Activated CD4-positive, alpha-beta T cell treated with anti-CD3 and anti-CD28 coated beads for 4 hours (primary cell): Measurements from ENCODE around the gene TLL2.

Experiments
- DNase-seq, 2 donors: peaks; one replicate each; pipeline ENCODE4 v3.0.0-alpha.2; 2020

The TLL2 gene

DNA sequence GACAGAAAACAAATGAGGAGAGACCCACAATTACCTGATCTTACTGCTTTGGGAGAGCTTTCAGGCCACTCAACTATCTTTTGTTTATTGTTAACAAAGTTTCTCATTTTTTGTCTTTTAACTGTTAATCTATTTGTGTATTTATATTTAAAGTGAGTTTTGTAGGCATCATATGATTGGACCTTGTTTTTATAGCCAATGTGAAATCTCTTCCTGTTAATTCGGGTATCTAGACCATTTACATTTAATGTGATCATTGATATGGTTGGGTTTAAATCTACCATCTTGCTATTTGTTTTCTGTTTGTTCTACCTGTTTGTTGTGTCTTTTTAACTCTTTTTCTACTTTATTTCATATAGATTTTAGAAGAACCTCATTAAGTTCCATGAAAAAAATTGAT lies 167.4 kb downstream of the TLL2 start:
- DNase-seq, result no peak

DNA sequence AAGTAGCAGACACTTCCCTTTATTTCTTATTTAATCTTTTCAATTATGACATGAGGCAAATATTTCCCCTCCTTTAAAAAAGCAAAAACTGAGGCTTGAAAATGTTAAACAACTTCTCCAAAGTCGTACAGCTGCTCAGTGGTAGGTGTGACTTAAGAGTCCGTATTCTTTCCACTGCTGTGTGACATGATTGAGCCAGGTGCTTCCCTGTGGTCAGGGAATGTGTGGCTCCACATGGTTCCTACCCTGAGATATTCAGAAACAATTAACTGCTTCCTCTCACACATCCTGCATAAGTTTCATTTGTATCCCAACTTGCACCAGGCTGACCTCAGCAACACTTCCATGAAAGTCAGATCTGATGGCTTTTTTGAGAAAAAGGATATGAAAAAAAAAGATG lies 168.5 kb downstream of the TLL2 start:
- no peak for DNase-seq

DNA sequence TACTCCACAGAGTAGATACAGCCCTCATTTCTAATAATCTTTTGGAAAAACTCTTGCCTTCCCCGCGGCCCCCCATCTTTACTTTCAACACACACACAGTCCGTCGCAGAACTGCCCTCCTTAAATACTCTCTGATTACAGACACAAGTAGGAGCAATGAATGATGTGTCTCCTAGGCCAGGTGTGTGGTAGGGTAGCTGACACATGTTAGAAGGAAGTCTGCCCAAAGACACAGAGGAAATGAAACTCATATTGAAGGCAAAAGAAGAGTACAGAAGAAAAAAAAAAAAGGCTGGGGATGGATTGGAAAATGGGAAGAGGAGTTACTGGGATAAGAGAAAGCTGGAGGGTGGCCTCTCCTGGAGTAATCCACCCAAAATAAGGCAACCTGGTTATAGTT lies 169.5 kb downstream of the TLL2 start:
- no peak for DNase-seq

DNA sequence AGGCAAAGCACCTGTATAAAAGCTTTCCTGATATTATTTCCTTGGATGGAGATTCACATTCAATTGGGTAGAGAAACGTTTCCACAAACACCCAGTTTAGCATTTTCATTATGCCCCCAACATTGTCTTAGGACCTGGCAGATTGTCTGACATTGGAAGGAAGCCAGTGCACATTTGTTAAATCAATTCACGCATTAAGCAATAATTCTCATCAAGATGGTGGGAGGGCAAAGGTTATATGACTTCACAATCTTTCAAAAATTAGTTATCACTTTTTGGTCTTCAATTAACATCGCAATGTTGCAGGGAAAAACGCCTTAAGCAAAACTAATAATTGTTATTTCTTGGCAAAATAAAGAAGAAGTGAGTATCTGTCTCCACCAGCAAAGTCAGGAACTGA lies 171.3 kb downstream of the TLL2 start:
- DNase-seq, result no peak

DNA sequence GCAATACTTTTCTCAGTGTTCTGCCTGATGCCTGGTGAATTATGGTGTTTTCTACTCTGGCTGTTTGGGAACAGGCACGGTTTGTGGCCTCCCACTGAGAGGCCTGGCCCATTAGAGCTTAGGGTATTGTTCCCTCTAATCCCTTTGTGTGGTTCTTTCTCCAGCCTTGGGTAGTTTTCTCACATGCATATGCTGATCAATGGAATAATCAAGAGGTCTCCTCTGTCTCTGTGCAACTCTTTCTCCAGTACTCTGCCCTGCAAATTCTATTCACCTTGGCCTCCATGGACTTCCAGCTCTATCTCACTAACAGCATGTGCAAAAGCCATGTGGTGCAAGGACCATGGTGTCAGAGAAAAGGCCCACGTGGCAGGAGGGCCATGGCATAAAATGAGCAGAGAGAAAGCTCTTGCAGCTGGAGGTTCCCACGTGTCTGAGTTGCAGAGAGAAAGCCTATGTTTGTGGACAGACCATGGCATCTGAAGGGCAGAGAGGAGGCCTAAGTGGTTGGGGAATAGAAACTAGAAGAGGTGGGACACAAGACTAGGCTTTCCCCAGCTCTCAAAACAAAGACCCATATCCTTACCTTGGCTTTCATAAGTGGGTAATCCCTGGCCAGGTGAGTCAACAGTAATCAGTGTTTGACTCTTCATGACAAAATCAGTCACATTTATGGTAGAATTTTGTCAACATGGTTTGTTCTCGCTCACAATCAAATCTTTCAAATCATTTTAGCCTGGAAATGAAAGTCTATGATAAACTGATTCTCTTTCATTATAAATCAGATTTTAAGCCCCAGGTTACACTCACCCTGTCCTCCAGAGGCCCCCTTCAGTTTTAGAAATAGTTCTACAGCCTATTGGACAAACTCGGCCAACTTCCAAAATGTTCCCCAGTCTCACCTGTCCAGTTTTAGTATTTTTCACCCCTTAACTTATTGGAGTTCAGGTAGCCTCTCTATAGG lies 172.2 kb downstream of the TLL2 start:
- DNase-seq, result no peak

DNA sequence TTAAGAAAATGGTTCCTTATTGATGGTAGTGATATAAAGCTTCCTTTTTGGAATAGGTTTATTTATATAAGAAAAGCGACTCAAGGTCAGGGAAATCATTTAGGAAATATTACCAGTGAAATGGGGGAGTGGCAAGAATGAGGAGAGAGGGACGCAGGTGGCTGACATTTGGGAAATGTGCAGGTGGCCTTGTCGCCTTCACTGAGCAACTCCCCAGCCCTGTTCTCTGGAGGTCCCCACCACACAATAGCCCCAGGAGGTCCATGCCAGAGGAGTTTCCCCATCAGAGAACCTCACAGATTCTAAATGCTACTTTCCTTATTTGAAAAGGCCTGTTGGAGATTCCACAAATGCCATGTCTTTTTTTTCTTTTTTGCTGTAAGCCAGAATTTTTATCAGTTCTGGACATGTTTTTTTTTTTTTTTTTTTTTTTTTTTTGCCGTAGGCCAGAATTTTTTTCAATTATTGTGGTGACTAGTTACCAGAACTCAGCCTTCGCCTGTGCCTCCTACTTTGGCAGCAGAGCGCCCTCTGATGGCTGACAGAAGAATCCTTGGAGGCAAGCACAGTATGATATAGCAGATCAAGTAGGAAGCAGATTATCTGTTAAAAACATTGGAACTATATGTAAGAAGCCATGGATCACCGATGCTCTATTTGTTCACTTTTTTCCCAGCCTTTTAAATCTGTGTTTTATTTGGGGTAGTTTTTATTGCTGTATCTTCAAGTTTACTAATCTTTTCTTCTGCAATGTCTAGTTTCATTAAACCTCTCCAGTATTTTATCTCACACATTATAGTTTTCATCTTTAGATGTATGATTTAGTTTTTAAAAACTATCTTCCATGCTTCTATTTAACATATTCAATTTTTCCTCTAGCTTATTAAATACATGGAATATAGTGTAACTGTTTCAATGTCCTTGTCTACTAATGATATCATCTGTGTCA lies 173.5 kb downstream of the TLL2 start:
- DNase-seq, result peak; percentile 36

DNA sequence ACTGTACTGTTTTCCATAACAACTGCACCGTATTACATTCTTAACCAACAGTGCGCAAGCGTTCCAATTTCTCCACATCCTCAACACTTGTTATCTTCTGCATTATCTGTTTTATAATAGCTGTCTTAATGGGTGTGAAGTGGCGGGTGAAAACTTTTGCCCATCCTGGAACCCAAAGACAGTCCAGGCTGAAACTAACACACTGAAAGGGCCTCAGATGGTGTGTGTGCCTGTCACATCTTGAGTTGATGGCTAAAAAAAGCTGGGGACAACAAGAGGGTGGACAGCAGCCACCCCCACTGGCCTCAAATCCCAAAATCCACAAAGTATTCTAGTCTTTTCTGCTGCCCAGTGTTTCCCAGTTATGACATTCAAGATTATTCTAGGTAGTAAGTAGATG lies 174.3 kb downstream of the TLL2 start:
- no peak for DNase-seq

DNA sequence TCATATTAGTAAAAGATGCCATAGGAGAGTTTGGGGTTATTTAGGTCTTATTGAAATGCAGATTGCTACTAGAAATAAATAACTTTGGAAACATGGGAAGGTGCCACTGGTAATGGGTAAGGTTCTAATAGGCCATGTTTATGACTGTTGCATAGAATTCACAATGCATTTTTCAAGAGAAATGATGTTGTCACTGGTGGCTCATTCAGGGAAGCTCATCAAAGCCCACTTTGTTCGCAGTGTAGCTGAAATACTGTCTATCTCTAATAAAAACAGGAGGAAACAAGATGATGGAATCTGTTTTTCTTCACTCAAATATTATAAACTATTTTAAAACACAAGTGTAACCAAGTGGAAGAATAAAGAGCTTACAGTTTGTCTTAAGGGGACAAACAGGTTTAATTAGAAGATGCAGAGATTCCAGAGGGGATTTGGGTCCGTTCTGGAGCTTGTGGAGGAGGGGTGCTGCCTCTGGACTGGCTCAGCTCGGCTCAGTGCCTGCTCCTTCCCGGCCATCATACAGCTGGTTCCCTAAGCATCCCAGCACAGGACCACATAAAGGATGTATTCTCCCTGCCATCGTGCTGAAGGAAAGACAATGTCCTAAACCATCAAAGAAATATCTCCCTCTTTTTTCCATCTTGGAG lies 175.3 kb downstream of the TLL2 start:
- DNase-seq, result no peak

DNA sequence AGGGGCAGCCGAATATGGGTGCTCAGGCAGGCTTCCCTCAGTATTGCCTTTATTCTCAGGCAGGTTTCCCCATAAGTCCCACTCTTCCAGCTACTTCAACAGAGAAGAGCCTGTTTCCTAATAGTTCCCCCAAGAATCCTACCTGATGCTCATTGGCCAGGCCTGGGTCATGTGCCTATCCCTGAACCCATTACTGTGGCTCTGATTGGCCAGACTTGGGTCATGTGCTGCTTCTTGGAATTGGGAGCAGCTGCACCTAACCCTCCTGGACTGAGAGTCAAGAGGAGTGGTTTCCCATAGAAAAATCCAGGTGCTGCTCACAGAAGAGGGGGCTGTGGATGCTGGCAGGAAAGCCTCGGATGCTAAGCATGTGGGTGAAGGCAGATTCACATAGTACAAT lies 176.6 kb downstream of the TLL2 start:
- no peak for DNase-seq

DNA sequence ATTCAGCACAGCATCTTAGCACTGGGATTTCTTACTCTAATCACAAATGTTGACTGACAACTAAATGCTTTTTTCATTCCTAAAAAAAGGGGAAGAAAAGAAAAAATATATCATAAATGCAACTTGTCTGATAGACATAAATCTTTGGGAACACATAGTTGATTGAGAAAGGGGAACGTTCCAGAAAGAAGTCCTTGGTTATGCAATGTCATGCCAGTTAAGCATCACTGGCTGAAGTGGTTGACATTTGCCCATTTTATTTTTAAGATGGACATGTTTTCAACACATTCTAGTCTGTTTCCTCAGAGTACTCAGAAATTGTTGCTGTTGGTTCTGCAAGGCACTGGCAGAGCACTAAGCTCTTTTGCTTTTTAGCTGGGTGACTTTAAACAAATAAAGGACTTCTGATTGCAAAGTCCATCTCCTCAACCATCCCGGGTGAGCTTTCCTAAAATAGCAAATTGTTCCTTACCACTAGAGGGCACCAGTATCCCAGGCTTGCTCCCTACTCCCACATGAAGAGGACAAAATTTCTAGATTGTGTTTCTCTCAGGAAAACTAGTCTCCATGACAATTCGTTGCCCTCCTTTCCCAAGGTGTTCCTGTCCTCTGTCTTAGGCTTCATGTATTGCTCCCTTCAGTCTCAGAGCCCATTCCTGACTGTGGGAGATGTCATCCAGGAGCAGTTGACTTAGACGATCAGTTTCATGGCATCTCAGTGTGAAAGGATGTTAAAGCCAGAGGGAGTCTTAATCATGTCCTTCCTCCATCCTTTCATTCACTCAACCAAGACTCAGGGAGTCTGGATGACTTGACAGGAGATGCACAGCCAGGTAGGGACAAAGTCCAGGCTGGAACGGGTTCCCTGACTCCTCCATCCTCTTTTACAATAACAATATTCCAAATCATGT lies 178.9 kb downstream of the TLL2 start:
- peak in 1 of 2 donors; percentile 14 for DNase-seq

DNA sequence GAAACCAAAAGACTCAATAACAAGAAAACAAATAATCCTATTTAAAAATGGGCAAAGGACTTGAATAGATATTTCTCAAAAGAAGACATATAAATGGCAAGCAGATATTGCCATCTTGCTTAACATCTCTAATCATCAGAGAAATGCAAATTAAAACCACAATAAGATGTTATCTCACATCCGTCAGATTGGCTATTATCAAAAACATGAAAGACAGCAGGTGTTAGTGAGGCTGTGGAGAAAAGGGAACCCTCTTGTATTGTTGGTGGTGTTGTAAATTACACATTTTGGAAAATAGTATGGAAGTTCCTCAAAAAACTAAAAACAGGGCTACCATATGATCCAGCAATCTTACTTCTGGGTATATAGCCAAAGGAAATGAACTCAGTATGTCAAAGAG lies 180.6 kb downstream of the TLL2 start:
- no peak for DNase-seq

DNA sequence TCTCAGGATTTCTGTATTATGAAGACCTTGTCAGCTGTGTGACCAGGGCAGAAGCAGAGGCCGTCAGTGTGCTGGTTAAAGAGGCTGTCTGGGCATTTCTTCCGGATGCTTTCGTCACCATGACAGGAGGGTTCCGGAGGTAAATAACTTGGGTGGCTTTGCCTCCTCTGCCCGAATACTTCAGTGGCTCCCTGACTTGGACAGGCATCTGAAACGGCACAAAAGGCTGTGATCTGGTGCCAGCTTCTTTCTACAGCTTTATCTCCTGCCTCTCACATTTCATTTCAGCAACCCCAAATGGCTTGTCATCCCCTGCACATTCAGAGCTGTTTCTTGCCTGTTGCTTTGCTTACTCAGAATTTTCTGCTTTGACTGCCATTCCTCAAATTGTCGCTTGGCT lies 186.3 kb downstream of the TLL2 start:
- DNase-seq, result no peak

DNA sequence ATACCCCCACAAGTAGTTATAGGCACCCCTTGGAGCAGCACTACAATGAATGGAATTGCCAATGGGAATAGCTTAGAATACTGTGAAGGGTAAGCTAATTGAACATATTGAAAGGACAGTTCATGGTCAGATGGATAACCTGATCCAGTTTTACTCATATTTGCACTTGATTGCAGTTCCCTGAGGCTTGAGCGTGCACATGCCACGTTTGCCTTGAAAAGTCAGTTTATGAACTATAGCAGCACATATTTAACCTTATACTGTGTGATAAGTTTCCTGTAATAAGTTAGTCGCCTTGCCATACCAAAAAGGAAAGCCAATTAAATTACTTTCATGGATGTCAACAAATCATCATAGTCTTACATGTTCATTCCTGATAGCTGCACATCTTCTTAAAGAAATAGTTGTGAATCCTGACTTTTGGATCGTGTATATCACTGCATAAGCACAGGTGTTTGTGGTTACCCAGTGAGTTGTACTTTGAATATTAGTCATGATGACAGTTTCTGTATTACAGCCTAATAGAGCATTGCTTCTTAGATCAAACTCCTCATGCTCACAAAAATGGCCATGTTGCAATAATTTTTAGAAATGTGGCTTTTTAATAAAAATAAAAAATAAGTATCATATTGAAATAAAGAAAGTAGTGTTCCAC lies 187.9 kb downstream of the TLL2 start:
- no peak for DNase-seq

DNA sequence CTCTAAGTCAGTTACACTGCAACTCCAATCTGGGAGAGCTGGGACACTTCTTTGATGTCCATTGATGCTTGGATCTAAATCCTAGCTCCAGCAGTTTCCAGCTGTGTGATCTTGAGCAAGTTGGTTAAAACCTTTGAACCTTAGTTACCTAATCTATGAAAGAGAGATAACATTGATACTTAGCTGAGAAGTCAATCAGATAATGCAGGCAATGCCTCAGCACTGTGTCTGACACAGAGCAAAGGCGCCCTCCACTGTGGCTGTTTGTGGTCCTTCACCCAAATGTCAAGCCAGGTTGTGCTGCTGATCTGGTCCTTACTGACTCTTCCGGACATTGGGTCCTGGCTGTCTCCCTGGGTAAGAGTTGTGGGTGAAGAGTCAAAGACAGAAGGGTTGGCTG lies 189.3 kb downstream of the TLL2 start:
- DNase-seq, result no peak

DNA sequence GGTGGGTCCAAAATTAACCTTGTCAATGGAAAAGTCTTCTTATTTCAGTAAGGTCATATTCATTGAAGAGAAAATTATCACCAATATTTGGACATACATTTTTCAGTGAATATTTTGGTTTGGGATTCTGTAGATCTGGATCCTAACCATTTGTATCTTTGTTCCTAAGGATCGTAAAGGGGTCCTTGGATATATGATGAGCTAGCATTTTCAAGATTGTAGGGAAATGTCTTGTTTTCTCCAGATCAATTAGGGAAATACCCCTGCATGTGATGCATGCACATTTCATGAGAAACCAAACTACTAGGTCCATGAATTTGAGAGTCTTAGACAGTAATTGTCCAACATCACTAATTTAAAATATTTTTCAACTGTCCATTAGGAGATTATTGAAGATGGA lies 191.5 kb downstream of the TLL2 start:
- DNase-seq, result no peak

DNA sequence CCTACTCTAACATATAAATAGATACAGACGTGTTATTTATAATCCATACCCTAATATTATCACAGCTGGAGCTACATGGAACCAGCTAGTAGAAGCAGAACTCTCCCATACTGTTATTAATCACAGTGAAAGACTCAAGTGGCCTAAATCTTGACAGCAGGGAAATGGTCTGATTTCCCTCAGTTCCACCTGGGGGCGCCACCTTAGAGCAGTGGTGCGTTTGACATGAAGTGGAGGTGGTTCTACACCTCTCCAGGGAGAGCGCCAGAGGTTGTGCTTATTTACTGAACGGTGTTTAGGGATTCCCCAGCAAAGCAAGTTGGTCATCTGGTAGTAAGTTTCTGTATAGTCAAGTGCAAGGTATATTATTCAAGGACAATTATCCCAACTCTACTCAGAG lies 191.9 kb downstream of the TLL2 start:
- no peak for DNase-seq

DNA sequence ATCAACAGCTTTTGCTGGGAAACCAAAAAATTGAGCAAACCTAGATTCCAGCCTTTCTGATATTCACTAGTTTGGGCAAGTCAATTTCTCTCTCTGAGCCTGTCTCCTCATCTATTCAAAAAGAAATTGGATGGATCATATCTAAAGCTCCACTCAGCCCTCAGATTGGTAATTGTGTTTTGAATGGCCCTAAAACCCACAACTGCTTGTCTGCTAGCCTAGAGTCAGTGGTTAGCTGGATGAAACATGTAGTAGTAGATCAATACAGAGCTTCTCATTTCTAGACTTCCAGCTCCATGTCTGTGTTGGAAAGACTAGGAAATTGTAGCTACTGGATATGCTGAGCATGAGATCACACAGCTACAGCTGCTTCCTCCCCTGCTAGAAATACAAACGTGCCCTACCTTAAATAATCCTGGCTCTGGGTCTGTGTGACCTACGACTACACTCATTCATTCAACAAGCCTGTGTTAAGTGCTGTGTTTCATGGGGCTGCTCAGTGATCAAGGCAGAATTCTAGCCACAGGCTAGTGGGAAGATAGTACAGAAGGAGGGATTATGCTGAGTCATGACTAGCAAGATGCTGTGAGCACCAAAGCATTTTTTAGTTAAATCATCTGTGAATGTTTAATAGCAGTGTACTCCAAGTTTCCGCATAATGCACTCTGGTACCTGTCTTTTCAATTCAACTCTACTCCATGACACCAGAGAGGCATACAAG lies 193.8 kb downstream of the TLL2 start:
- DNase-seq, result no peak

DNA sequence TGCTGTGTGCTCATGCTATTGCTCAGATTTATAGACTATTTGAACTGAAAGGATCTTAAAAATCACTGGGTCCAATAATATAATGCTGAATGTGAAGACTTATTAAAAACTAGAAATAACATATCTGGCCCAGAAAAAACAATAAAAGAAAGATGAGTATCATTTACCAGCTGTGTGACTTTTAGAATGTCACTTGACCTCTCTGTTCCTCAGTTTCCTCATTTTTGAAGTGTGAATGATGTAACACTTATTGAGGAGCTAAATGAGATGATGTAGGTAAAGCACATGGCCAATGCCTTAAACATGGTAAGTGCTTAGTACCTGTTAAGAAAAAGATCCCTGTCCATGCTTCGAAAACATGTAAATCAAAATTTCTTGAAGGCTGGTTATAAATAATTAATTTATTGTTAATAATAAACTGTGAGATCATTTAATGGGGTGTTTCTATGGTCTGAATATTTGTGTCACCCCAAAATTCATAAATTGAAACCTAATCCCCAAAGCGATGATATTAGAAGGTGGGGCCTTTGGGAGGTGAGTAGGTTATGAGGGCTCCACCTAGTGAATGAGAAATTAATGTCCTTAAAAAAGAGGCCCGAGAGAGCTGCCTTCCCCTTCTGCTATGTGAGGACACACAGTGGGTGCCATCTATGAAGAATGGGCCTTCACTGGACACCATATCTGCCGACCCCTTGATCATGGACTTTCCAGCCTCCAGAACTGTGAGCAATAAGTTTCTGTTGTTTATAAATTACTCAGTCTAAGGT lies 196.5 kb downstream of the TLL2 start:
- DNase-seq, result no peak
